K562 (cell line): Measurements from ENCODE around the gene SLC1A4. TPM values are rescaled to one million over a fixed set of nuclear protein-coding genes. Genes with fewer than 3 reads are reported as not detected.

ENCODE experiments used
- ATAC-seq: fragments of 200-7000 bp; cut with Tn5 transposase; 3 replicates; pipeline ENCODE4 v1.9.1; 2020; ENCODE audit warnings: moderate library complexity
- BruUV-seq: library from RNA; stranded (reverse); fragments of 400-500 nt; replicated peaks from 2 replicates; lab custom pipeline; 2021; lab: Mats Ljungman, UMichigan
- CTCF ChIA-PET: fragments of 300-600 bp; formaldehyde crosslinking; extraction: SDS; loops from one replicate; lab custom pipeline; 2021; ENCODE audit warnings: low intra/inter-chr PET ratio; lab: Yijun Ruan, JAX
- POLR2A ChIA-PET: fragments of 300-600, 350-650 bp; sonication (Branson Sonifier 250); formaldehyde crosslinking; extraction: SDS; loops from one replicate; lab custom pipeline; 2021; ENCODE audit warnings: antibody characterized with exemption, inconsistent platforms; lab: Yijun Ruan, JAX
- DNase-seq, 4 experiments: peaks; one replicate each; pipeline versions ENCODE4 v3.0.0 to v3.0.0-alpha.2; 2011 to 2018; ENCODE audit warnings: low spot score in 3 of 4, mixed read lengths in 3 of 4; ENCODE audit errors: extremely low read depth in 1 of 4
- FAIRE-seq: peaks from 2 replicates; lab custom pipeline; 2011; peaks lifted over from hg19 to GRCh38; lab: Jason Lieb, UNC
- H2AFZ ChIP-seq: 2 replicates; pipeline ENCODE4 v1.6.0; 2011; ENCODE audit warnings: low read depth, low read length, control low read depth, inconsistent platforms
- H3K27ac ChIP-seq: fragments of 200-600 bp; 3 replicates; pipeline ENCODE4 v1.8.0; 2011; ENCODE audit warnings: low read depth, mild to moderate bottlenecking, control low read depth, inconsistent platforms, low read length, moderate library complexity, mixed read lengths; ENCODE audit errors: extremely low read depth
- H3K27me3 ChIP-seq, 2 experiments: fragments of 300-600 bp in 1 of 2; 2 replicates in 1 of 2; 3 replicates in 1 of 2; pipeline versions ENCODE4 v1.6.0 to v1.8.0; 2011; ENCODE audit warnings: inconsistent platforms in 2 of 2, low read length in 2 of 2, mild to moderate bottlenecking in 1 of 2, mixed read lengths in 1 of 2, moderate library complexity in 1 of 2; ENCODE audit not compliant: control insufficient read depth in 2 of 2, insufficient read depth in 2 of 2
- H3K36me3 ChIP-seq: fragments of 300-600 bp; 3 replicates; pipeline ENCODE4 v1.8.0; 2011; ENCODE audit warnings: mild to moderate bottlenecking, low read length, inconsistent platforms; ENCODE audit not compliant: control insufficient read depth, insufficient read depth
- H3K4me1 ChIP-seq, 2 experiments: fragments of 200-600 bp in 1 of 2; replicated peaks in 1 of 2; 2 replicates in 1 of 2; 3 replicates in 1 of 2; pipeline versions ENCODE4 v1.5.1 to v1.8.0; 2011; ENCODE audit warnings: inconsistent platforms in 2 of 2, low read length in 2 of 2, mild to moderate bottlenecking in 1 of 2, mixed read lengths in 1 of 2, moderate library complexity in 1 of 2; ENCODE audit not compliant: control insufficient read depth in 2 of 2, insufficient read depth in 2 of 2
- H3K4me2 ChIP-seq: 2 replicates; pipeline ENCODE4 v1.6.1; 2011; ENCODE audit warnings: low read length, control low read depth, inconsistent platforms, mixed read lengths; ENCODE audit not compliant: insufficient read depth
- H3K4me3 ChIP-seq: fragments of 200-600 bp; sonication (generic), shearing (Covaris generic); 2 replicates; pipeline ENCODE4 v1.5.1; 2016; ENCODE audit warnings: control low read depth, inconsistent platforms
- H3K79me2 ChIP-seq: fragments of 200-600 bp; 3 replicates; pipeline ENCODE4 v1.8.0; 2011; ENCODE audit warnings: low read length, inconsistent platforms; ENCODE audit not compliant: control insufficient read depth, insufficient read depth
- H3K9ac ChIP-seq, 2 experiments: 2 replicates each; pipeline versions ENCODE4 v1.6.0 to v1.6.1; 2011; ENCODE audit warnings: low read depth in 2 of 2, low read length in 2 of 2, control low read depth in 1 of 2, inconsistent platforms in 1 of 2, mild to moderate bottlenecking in 1 of 2, mixed read lengths in 1 of 2; ENCODE audit not compliant: insufficient read depth in 1 of 2
- H3K9me1 ChIP-seq: one replicate; pipeline ENCODE4 v1.6.0; 2011; ENCODE audit warnings: inconsistent platforms, mild to moderate bottlenecking, low read length, moderate library complexity; ENCODE audit not compliant: control insufficient read depth, insufficient read depth
- H3K9me3 ChIP-seq: replicated peaks from 2 replicates; pipeline ENCODE4 v1.5.1; 2011; ENCODE audit warnings: low read depth, low read length, inconsistent platforms; ENCODE audit not compliant: control insufficient read depth, insufficient read depth
- H4K20me1 ChIP-seq: replicated peaks from 2 replicates; pipeline ENCODE4 v1.6.1; 2011; ENCODE audit warnings: low read length, inconsistent platforms, mixed read lengths; ENCODE audit not compliant: control insufficient read depth, insufficient read depth
- BRF1 ChIP-seq: IDR thresholded peaks from 3 replicates; pipeline ENCODE4 v1.6.1; 2011; ENCODE audit warnings: borderline replicate concordance, mild to moderate bottlenecking; ENCODE audit not compliant: insufficient read length; ENCODE audit errors: extremely low read depth
- FOXK1 ChIP-seq: sonication (generic); formaldehyde crosslinking; IDR thresholded peaks from 2 replicates; pipeline ENCODE4 v1.8.0; 2022; ENCODE audit warnings: missing genetic modification reagents, mild to moderate bottlenecking, borderline replicate concordance
- JUNB ChIP-seq: fragments of 450-650 bp; formaldehyde crosslinking; conservative IDR thresholded peaks from 2 replicates; pipeline ENCODE4 v1.4.0; 2020; ENCODE audit warnings: mild to moderate bottlenecking
- PML ChIP-seq: IDR thresholded peaks from 2 replicates; pipeline ENCODE4 v1.6.1; 2012; ENCODE audit warnings: low read length, inconsistent platforms
- TAF7 ChIP-seq: fragments of 450-650 bp; IDR thresholded peaks from 2 replicates; pipeline ENCODE4 v1.6.1; 2016; ENCODE audit warnings: missing genetic modification characterization, missing compliant biosample characterization
- TOE1 ChIP-seq, 2 experiments: fragments of 450-650 bp in 1 of 2; sonication (generic) in 1 of 2; formaldehyde crosslinking in 1 of 2; IDR thresholded peaks; 2 replicates each; pipeline versions ENCODE4 v1.7.1 to v1.8.0; 2016 to 2022; ENCODE audit warnings: borderline replicate concordance in 2 of 2, mild to moderate bottlenecking in 2 of 2, antibody characterized with exemption in 1 of 2, inconsistent platforms in 1 of 2, low read depth in 1 of 2, missing genetic modification reagents in 1 of 2, moderate library complexity in 1 of 2
- ZFP36 ChIP-seq: fragments of 150-350 bp; IDR thresholded peaks from 2 replicates; pipeline ENCODE4 v1.6.1; 2018; ENCODE audit warnings: low read length, low read depth; ENCODE audit not compliant: partially characterized antibody
- ZNF175 ChIP-seq: fragments of 200-800 bp; sonication (Bioruptor generic); IDR thresholded peaks from 2 replicates; pipeline ENCODE4 v1.6.1; 2016; ENCODE audit warnings: low read depth, mild to moderate bottlenecking, missing genetic modification characterization, missing compliant biosample characterization
- ZNF583 ChIP-seq: fragments of 250-450 bp; sonication (Bioruptor Pico); IDR thresholded peaks from 2 replicates; pipeline ENCODE4 v1.4.0; 2020
- ZNF75A ChIP-seq: fragments of 450-650 bp; formaldehyde crosslinking; IDR thresholded peaks from 2 replicates; pipeline ENCODE4 v1.4.0; 2020; ENCODE audit warnings: mild to moderate bottlenecking
- WGBS: fragments of 100-300 bp; shearing (Covaris generic); methylation state at CpG from one replicate; pipeline ENCODE4 v1.1.6; 2016; ENCODE audit warnings: low coverage, mixed read lengths; ENCODE audit not compliant: insufficient coverage; ENCODE audit errors: missing lambda C conversion rate; 5-methylcytosine and 5-hydroxymethylcytosine counted together
- in situ Hi-C: fragments of 300-500 bp; cut with MboI; formaldehyde crosslinking; loops from 4 replicates; pipeline ENCODE4 v1.15.0; 2018; ENCODE audit warnings: inconsistent platforms, mixed read lengths
- intact Hi-C: fragments of 100-400 bp; cut with micrococcal nuclease; formaldehyde crosslinking; loops from 2 replicates; pipeline ENCODE4 v1.14.2; 2022
- polyA plus RNA-seq, 8 experiments: library from polyadenylated mRNA; depleted of rRNA in 4 of 8; stranded (reverse) in 5 of 8; unstranded in 3 of 8; fragments of >200 nt; fragmentation: Nextera tagmentation in 2 of 8; fragmentation: Illumina TruSeq in 1 of 8; extraction: Ambion mirVana in 2 of 8; extraction: Trizol in 1 of 8; gene quantifications; 2 replicates each; pipeline versions ENCODE4 v1.2.1 to v1.2.3, GENCODE V29; 2011 to 2014; ENCODE audit warnings: inconsistent platforms in 1 of 8, missing spikeins in 1 of 8
- total RNA-seq, 7 experiments: library from RNA; depleted of rRNA in 6 of 7; stranded (reverse); fragments of >200 nt in 6 of 7; fragmentation: Illumina TruSeq in 2 of 7; extraction: Trizol in 2 of 7; gene quantifications; 2 replicates each; pipeline versions ENCODE4 v1.2.1 to v1.2.3, GENCODE V29; 2011 to 2021; ENCODE audit warnings: low replicate concordance in 1 of 7
- TF ChIP-seq, protein P1 (sequence below): sonication (generic); formaldehyde crosslinking; IDR thresholded peaks from 2 replicates; pipeline ENCODE4 v1.8.0; 2022; ENCODE audit warnings: missing genetic modification reagents, mild to moderate bottlenecking, borderline replicate concordance
- TF ChIP-seq, protein P2 (sequence below), 2 experiments: fragments of 450-650 bp in 1 of 2; sonication (generic) in 1 of 2; formaldehyde crosslinking in 1 of 2; IDR thresholded peaks; 2 replicates each; pipeline versions ENCODE4 v1.7.1 to v1.9.0; 2016 to 2022; ENCODE audit warnings: inconsistent platforms in 1 of 2, mild to moderate bottlenecking in 1 of 2, missing genetic modification reagents in 1 of 2

SLC1A4 gene
- total and polyA plus RNA-seq, 9 of the 15 experiments (the other 6 are each of a cell fraction or from before 2014, with no cell fraction given): 4.4 to 24.0 (median 10.9) TPM

DNA sequence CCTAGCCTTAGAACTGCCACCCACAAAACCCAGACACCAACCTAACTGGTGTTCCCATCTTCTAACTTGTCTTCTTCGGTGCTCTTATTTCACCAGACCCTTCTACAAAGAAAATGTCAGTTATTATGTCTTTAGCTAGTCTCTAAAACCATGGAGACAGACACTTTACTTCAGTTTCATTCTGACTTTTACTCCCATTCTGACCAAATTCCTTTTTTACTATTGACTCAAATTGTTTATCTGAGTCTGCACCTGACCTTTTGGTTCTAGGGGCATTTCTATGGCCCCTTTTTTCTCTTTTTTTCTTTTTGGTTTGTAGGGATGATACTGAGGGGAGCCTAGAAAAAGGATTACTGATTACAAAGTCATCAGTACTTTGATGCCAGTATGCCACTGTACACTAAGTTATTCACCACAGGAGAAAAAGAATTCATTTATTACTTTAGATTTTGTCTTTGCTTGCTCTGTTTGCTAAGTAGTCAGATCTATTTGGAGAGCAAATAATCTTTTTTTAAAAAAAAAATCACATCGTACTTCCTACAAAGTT is 6.8 kb upstream of the SLC1A4 start:
- no peaks in the 10 kb centered on the region for H3K27me3 ChIP-seq
- POLR2A ChIA-PET: no interaction called here
- CTCF ChIA-PET: no interaction called here
- H3K4me2 ChIP-seq: no peak overlapping the region
- H3K9me1 ChIP-seq: no peaks in the 10 kb centered on the region
- no peak overlapping the region for H3K4me3 ChIP-seq
- no peak overlapping the region for H2AFZ ChIP-seq
- in situ Hi-C loops (no loop called here), intact Hi-C loops (no loop called here)
- 21% methylated on average over 2 of the region's 2 CpGs for WGBS
- no peaks in the 10 kb centered on the region for H3K9me3 ChIP-seq
- FAIRE-seq: no peak
- H3K36me3 ChIP-seq: no peaks in the 10 kb centered on the region; the same call in 2 of the 3 replicates
- peaks cover 0 to 7% of the 10 kb centered on the region in 2 experiments; a peak in 2 of 5 replicates for H3K4me1 ChIP-seq
- no peak overlapping the region for H3K9ac ChIP-seq
- H3K27ac ChIP-seq: no peak overlapping the region
- 0 out of 3 replicates have a peak, but pooled peaks cover 6% of the 10 kb centered on the region for H3K79me2 ChIP-seq
- no peak for ATAC-seq
- no TSS peak for BruUV-seq
- no peaks in the 10 kb centered on the region for H4K20me1 ChIP-seq
- no peak for DNase-seq
- TF ChIP-seq TAF7 (tag) (no peak), ZNF175 (CRISPR knock-in tag) (no peak), PML (no peak), BRF1 (no peak), TOE1 (IDR thresholded peaks at IDR 0.05; ENCODE audit: borderline replicate concordance) (no peak), TOE1 (CRISPR knock-in tag; IDR thresholded peaks at IDR 0.05; ENCODE audit: borderline replicate concordance, low read depth) (no peak), ZNF75A (CRISPR knock-in tag) (no peak), JUNB (CRISPR knock-in tag) (no peak), FOXK1 (CRISPR knock-in tag) (no peak), ZFP36 (no peak), ZNF583 (CRISPR knock-in tag) (no peak)
- TF ChIP-seq, protein P1, sequence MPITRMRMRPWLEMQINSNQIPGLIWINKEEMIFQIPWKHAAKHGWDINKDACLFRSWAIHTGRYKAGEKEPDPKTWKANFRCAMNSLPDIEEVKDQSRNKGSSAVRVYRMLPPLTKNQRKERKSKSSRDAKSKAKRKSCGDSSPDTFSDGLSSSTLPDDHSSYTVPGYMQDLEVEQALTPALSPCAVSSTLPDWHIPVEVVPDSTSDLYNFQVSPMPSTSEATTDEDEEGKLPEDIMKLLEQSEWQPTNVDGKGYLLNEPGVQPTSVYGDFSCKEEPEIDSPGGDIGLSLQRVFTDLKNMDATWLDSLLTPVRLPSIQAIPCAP: no peak
- TF ChIP-seq, protein P2, sequence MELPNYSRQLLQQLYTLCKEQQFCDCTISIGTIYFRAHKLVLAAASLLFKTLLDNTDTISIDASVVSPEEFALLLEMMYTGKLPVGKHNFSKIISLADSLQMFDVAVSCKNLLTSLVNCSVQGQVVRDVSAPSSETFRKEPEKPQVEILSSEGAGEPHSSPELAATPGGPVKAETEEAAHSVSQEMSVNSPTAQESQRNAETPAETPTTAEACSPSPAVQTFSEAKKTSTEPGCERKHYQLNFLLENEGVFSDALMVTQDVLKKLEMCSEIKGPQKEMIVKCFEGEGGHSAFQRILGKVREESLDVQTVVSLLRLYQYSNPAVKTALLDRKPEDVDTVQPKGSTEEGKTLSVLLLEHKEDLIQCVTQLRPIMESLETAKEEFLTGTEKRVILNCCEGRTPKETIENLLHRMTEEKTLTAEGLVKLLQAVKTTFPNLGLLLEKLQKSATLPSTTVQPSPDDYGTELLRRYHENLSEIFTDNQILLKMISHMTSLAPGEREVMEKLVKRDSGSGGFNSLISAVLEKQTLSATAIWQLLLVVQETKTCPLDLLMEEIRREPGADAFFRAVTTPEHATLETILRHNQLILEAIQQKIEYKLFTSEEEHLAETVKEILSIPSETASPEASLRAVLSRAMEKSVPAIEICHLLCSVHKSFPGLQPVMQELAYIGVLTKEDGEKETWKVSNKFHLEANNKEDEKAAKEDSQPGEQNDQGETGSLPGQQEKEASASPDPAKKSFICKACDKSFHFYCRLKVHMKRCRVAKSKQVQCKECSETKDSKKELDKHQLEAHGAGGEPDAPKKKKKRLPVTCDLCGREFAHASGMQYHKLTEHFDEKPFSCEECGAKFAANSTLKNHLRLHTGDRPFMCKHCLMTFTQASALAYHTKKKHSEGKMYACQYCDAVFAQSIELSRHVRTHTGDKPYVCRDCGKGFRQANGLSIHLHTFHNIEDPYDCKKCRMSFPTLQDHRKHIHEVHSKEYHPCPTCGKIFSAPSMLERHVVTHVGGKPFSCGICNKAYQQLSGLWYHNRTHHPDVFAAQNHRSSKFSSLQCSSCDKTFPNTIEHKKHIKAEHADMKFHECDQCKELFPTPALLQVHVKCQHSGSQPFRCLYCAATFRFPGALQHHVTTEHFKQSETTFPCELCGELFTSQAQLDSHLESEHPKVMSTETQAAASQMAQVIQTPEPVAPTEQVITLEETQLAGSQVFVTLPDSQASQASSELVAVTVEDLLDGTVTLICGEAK (IDR thresholded peaks at IDR 0.05): no peak
- TF ChIP-seq, protein P2 (CRISPR knock-in tag; IDR thresholded peaks at IDR 0.05): no peak
